Natural killer cell (primary cell): Measurements from ENCODE around the gene C2orf49. TPM values are rescaled to one million over a fixed set of nuclear protein-coding genes. Genes with fewer than 3 reads are reported as not detected.

Experiments used
- ATAC-seq, 3 donors: fragments of 150-1000 bp in 2 of 3; fragments of 200-7000 bp in 1 of 3; cut with Tn5 transposase; 1 replicate in 1 of 3; 2 replicates in 2 of 3; pipeline ENCODE4 v1.10.0; 2021; ENCODE audit warnings: mild to moderate bottlenecking in 2 of 3, moderate library complexity in 2 of 3
- DNase-seq, 2 donors: peaks; one replicate each; pipeline versions ENCODE4 v3.0.0 to v3.0.0-alpha.2; 2013 to 2021; ENCODE audit warnings: mixed read lengths in 1 of 2
- H3K27ac ChIP-seq: one replicate; pipeline ENCODE4 v1.5.1; 2013; ENCODE audit warnings: mild to moderate bottlenecking, low read length
- H3K27me3 ChIP-seq: one replicate; pipeline ENCODE4 v1.6.1; 2013; ENCODE audit warnings: low read length; ENCODE audit not compliant: control insufficient read depth, insufficient read depth
- H3K36me3 ChIP-seq: one replicate; pipeline ENCODE4 v1.6.1; 2013; ENCODE audit warnings: low read length; ENCODE audit not compliant: control insufficient read depth, insufficient read depth
- H3K4me1 ChIP-seq: one replicate; pipeline ENCODE4 v1.6.1; 2013; ENCODE audit warnings: low read length; ENCODE audit not compliant: control insufficient read depth, insufficient read depth
- H3K4me3 ChIP-seq: one replicate; pipeline ENCODE4 v1.5.1; 2013; ENCODE audit warnings: low read length
- H3K9me3 ChIP-seq: one replicate; pipeline ENCODE4 v1.6.1; 2013; ENCODE audit warnings: low read length; ENCODE audit not compliant: control insufficient read depth, insufficient read depth
- H3K27ac Mint-ChIP-seq, 2 donors: one replicate each; pipeline ENCODE4 v1.8.0; 2022; ENCODE audit warnings: mild to moderate bottlenecking in 2 of 2, mixed read lengths in 2 of 2, moderate library complexity in 1 of 2
- H3K27me3 Mint-ChIP-seq, 2 donors: one replicate each; pipeline ENCODE4 v1.8.0; 2022; ENCODE audit warnings: low read depth in 2 of 2, mixed read lengths in 2 of 2
- H3K36me3 Mint-ChIP-seq: one replicate; pipeline ENCODE4 v1.8.0; 2022; ENCODE audit warnings: mixed read lengths
- H3K4me1 Mint-ChIP-seq, 2 donors: one replicate each; pipeline ENCODE4 v1.8.0; 2022; ENCODE audit warnings: mixed read lengths in 2 of 2
- H3K4me3 Mint-ChIP-seq: one replicate; pipeline ENCODE4 v1.8.0; 2022; ENCODE audit warnings: mild to moderate bottlenecking, moderate library complexity, mixed read lengths
- H3K9me3 Mint-ChIP-seq, 2 donors: one replicate each; pipeline ENCODE4 v1.8.0; 2022; ENCODE audit warnings: mixed read lengths in 2 of 2
- WGBS: methylation state at CpG from one replicate; pipeline ENCODE4 v1.1.7; 2013; ENCODE audit warnings: missing lambda C conversion rate; ENCODE audit not compliant: insufficient coverage; 5-methylcytosine and 5-hydroxymethylcytosine counted together
- intact Hi-C: fragments of 100-400 bp; cut with micrococcal nuclease; formaldehyde crosslinking; loops from one replicate; pipeline ENCODE4 v1.14.2; 2022
- total RNA-seq, 4 donors: library from RNA; stranded (reverse); fragments of 120-200 nt in 1 of 4; gene quantifications; one replicate each; pipeline versions ENCODE4 v1.2.3 to v1.2.4, GENCODE V29; 2013 to 2022
- TF ChIP-seq, protein P1 (sequence below): fragments of 200-600 bp; IDR thresholded peaks from one replicate; pipeline ENCODE4 v1.8.0; 2022; ENCODE audit warnings: antibody characterized with exemption

Gene C2orf49
- 10 to 100 TPM; 19.4 to 23.5 (median 23.2) TPM for total RNA-seq
- 23.2 TPM for total RNA-seq (2013)

DNA sequence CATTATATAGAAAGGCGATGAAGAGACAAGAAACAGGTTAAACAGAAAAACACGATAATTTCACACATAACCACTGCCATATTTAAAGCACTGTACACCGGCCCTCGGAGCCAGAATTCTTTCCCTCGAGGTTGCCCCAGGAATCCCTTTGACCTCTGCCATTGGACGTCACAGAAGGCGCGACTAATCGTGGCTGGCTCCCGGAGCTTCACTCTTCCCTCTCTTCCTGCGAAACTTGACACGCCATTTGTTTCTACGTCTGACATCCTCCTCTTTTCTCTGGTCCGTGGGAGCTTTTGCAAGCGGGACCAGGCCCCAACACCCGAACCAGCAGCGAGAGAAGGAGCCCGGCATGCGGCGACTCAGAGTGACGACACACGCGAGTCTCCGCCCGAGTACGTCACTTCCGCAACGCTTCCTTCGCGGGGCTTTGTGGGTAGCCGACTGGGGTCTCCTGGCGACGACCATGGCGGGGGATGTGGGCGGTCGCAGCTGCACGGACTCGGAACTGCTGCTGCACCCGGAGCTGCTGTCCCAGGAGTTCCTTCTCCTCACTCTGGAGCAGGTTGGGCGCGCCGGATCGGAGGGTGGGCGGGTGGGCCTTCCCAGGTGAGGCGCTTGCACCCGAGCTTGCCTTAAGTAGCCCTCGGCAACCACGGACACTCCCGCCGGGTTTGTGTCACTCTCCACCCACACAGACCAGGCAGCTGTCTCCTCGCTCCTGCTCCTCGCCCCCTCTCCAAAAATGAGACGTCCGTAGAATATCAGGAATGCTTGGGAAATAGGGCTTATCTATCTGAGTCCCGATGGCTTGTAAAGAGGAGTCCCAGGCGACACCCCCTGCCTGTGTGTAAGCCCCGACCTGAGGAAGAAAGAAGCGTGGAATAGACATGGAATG lies at the start of gene C2orf49:
C2orf49 (plus strand) TSS at position 419 of the 898 bp plus-strand sequence; CDS start at position 467, 48 bp downstream.
- 0% methylated on average over 58 of the region's 58 CpGs for WGBS
- no peaks in the 10 kb centered on the region for H3K27me3 ChIP-seq
- Mint-ChIP-seq H3K36me3 (no peaks in the 10 kb centered on the region), H3K9me3 (no peaks in the 10 kb centered on the region), H3K27ac (peak within 1 kb of the TSS; percentile 97 to 100), H3K4me3 (peak within 1 kb of the TSS; percentile 100), H3K4me1 (peaks cover 30% of the 10 kb centered on the region in 2 donors), H3K27me3 (no peaks in the 10 kb centered on the region)
- peak; percentile 89 to 92 (median 89) for ATAC-seq
- TF ChIP-seq, protein P1, sequence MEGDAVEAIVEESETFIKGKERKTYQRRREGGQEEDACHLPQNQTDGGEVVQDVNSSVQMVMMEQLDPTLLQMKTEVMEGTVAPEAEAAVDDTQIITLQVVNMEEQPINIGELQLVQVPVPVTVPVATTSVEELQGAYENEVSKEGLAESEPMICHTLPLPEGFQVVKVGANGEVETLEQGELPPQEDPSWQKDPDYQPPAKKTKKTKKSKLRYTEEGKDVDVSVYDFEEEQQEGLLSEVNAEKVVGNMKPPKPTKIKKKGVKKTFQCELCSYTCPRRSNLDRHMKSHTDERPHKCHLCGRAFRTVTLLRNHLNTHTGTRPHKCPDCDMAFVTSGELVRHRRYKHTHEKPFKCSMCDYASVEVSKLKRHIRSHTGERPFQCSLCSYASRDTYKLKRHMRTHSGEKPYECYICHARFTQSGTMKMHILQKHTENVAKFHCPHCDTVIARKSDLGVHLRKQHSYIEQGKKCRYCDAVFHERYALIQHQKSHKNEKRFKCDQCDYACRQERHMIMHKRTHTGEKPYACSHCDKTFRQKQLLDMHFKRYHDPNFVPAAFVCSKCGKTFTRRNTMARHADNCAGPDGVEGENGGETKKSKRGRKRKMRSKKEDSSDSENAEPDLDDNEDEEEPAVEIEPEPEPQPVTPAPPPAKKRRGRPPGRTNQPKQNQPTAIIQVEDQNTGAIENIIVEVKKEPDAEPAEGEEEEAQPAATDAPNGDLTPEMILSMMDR, result no peak
- peak; percentile 89 to 95 for DNase-seq
- no peaks in the 10 kb centered on the region for H3K9me3 ChIP-seq
- peaks cover 20% of the 10 kb centered on the region for H3K36me3 ChIP-seq
- H3K4me1 ChIP-seq, result peaks cover 16% of the 10 kb centered on the region
- peak within 1 kb of the TSS; percentile 96 for H3K4me3 ChIP-seq
- intact Hi-C loops, result no loop called here
- H3K27ac ChIP-seq, result peak within 1 kb of the TSS; percentile 98

- no peaks in the 10 kb centered on the region for H3K4me1 ChIP-seq
- peaks cover 16% of the 10 kb centered on the region for H3K36me3 Mint-ChIP-seq
- 58% methylated on average over 5 of the region's 5 CpGs for WGBS
These were observed 49.6 kb upstream of the C2orf49 start for GRCh38 chr2:105287692-105288091.

GRCh38 chr2:105288133-105288532 lies 49.2 kb upstream of the C2orf49 start:
- peaks cover 49% of the 10 kb centered on the region for H3K36me3 ChIP-seq
- no peak overlapping the region for H3K4me3 ChIP-seq
- Mint-ChIP-seq H3K4me3 (no peak overlapping the region), H3K27ac (no peak overlapping the region), H3K27me3 (no peaks in the 10 kb centered on the region), H3K36me3 (peaks cover 16% of the 10 kb centered on the region), H3K4me1 (peaks cover 0 to 6% of the 10 kb centered on the region in 2 donors), H3K9me3 (no peaks in the 10 kb centered on the region)
- TF ChIP-seq, protein P1, result no peak
- intact Hi-C loops, result no loop called here
- no peaks in the 10 kb centered on the region for H3K4me1 ChIP-seq
- H3K27me3 ChIP-seq, result no peaks in the 10 kb centered on the region
- no peaks in the 10 kb centered on the region for H3K9me3 ChIP-seq
- ATAC-seq, result no peak
- no peak overlapping the region for H3K27ac ChIP-seq
- DNase-seq, result no peak
- WGBS, result 97% methylated on average over 7 of the region's 7 CpGs

More at GRCh38 chr2:105287692-105288091, 49.6 kb upstream of the C2orf49 start:
- TF ChIP-seq, protein P1, result peak; percentile 28
- Histone ChIP-seq H3K36me3 (peaks cover 51% of the 10 kb centered on the region), H3K9me3 (no peaks in the 10 kb centered on the region), H3K27ac (no peak overlapping the region), H3K27me3 (no peaks in the 10 kb centered on the region), H3K4me3 (no peak overlapping the region)
- Mint-ChIP-seq H3K9me3 (no peaks in the 10 kb centered on the region), H3K27ac (no peak overlapping the region), H3K4me1 (peaks cover 0 to 6% of the 10 kb centered on the region in 2 donors), H3K4me3 (no peak overlapping the region), H3K27me3 (no peaks in the 10 kb centered on the region)
- peak in 1 of 2 donors; percentile 58 for DNase-seq
- peak in 1 of 3 donors; percentile 38 for ATAC-seq
- intact Hi-C loops, result no loop called here
